HG02759 (cell line): Measurements from ENCODE around the gene RPLP1.

Experiments
- ATAC-seq: cut with Tn5 transposase; IDR thresholded peaks from one replicate; pipeline ENCODE4 v1.9.1; 2021; ENCODE audit warnings: mild to moderate bottlenecking, moderate library complexity; ENCODE audit not compliant: unreplicated experiment

The RPLP1 gene

GRCh38 chr15:69468241-69469121 is 15.9 kb downstream of the RPLP1 start:
- no peak for ATAC-seq

- ATAC-seq: no peak
These were observed 17.0 kb downstream of the RPLP1 start for GRCh38 chr15:69469467-69470201.

- ATAC-seq: no peak
These were observed 19.4 kb downstream of the RPLP1 start for GRCh38 chr15:69472046-69472445.

GRCh38 chr15:69472562-69472961 is 19.9 kb downstream of the RPLP1 start:
- ATAC-seq: no peak

GRCh38 chr15:69474291-69474690 is 21.7 kb downstream of the RPLP1 start:
- ATAC-seq: no peak

- ATAC-seq: no peak
These were observed 22.3 kb downstream of the RPLP1 start for GRCh38 chr15:69474846-69475455.

- no peak for ATAC-seq
These were observed 23.2 kb downstream of the RPLP1 start for GRCh38 chr15:69475769-69476358.

GRCh38 chr15:69476704-69477473 is 24.3 kb downstream of the RPLP1 start:
- ATAC-seq: no peak

GRCh38 chr15:69478259-69478781 is 25.7 kb downstream of the RPLP1 start:
- no peak for ATAC-seq

GRCh38 chr15:69479081-69479480 is 26.5 kb downstream of the RPLP1 start:
- no peak for ATAC-seq

- no peak for ATAC-seq
These were observed 27.4 kb downstream of the RPLP1 start for GRCh38 chr15:69479971-69480370.

- ATAC-seq: no peak
These were observed 28.3 kb downstream of the RPLP1 start for GRCh38 chr15:69480932-69481331.

- ATAC-seq: no peak
These were observed 30.2 kb downstream of the RPLP1 start for GRCh38 chr15:69482686-69483256.

GRCh38 chr15:69484837-69485236 is 32.2 kb downstream of the RPLP1 start:
- no peak for ATAC-seq

GRCh38 chr15:69486481-69487110 is 34.0 kb downstream of the RPLP1 start:
- ATAC-seq: no peak

- no peak for ATAC-seq
These were observed 36.5 kb downstream of the RPLP1 start for GRCh38 chr15:69489073-69489571.

GRCh38 chr15:69490356-69491037 is 37.9 kb downstream of the RPLP1 start:
- no peak for ATAC-seq

GRCh38 chr15:69491038-69491505 is 38.5 kb downstream of the RPLP1 start:
- ATAC-seq: no peak

- ATAC-seq: no peak
These were observed 40.8 kb downstream of the RPLP1 start for GRCh38 chr15:69493406-69493805.
